Sigmoid colon (tissue), 7 donors: Measurements from ENCODE around the gene HHIPL1. TPM values are rescaled to one million over a fixed set of nuclear protein-coding genes. Genes with fewer than 3 reads are reported as not detected.

Experiments used
- DNase-seq: peaks from one replicate; pipeline ENCODE4 v3.0.0-alpha.2; 2019
- H3K27ac ChIP-seq, 4 donors: fragments of 200-600 bp; sonication (generic); one replicate each; pipeline ENCODE4 v1.5.1; 2016 to 2019; ENCODE audit warnings: mild to moderate bottlenecking in 1 of 4
- H3K27me3 ChIP-seq, 3 donors: fragments of 200-600 bp; sonication (generic); one replicate each; pipeline ENCODE4 v1.5.1; 2019; ENCODE audit warnings: mild to moderate bottlenecking in 1 of 3
- H3K36me3 ChIP-seq, 4 donors: fragments of 200-600 bp; sonication (generic); one replicate each; pipeline ENCODE4 v1.5.1; 2016 to 2019
- H3K4me1 ChIP-seq, 4 donors: fragments of 200-600 bp; sonication (generic); one replicate each; pipeline ENCODE4 v1.5.1; 2017 to 2019
- H3K4me3 ChIP-seq, 4 donors: fragments of 200-600 bp; sonication (generic); one replicate each; pipeline ENCODE4 v1.5.1; 2017 to 2019; ENCODE audit warnings: mild to moderate bottlenecking in 2 of 4, moderate library complexity in 1 of 4
- H3K9me3 ChIP-seq, 4 donors: fragments of 200-600 bp in 3 of 4; sonication (generic) in 3 of 4; one replicate each; pipeline versions ENCODE4 v1.5.1 to v1.6.1; 2013 to 2019
- EP300 ChIP-seq, 4 donors: sonication (generic); formaldehyde crosslinking; IDR thresholded peaks; one replicate each; pipeline ENCODE4 v1.6.1; 2017; ENCODE audit warnings: antibody characterized with exemption in 4 of 4
- POLR2A ChIP-seq, 2 donors: fragments of 450-650 bp; IDR thresholded peaks; one replicate each; pipeline ENCODE4 v1.6.1; 2016; ENCODE audit warnings: antibody characterized with exemption in 2 of 2, mild to moderate bottlenecking in 2 of 2, moderate library complexity in 2 of 2
- POLR2AphosphoS5 ChIP-seq, 4 donors: sonication (generic); formaldehyde crosslinking; IDR thresholded peaks; one replicate each; pipeline ENCODE4 v1.6.1; 2017; ENCODE audit warnings: antibody characterized with exemption in 4 of 4
- WGBS, 2 donors: extraction: QIAGEN DNeasy Blood & Tissue Kit; methylation state at CpG; one replicate each; pipeline ENCODE4 v1.1.7; 2013; 5-methylcytosine and 5-hydroxymethylcytosine counted together
- intact Hi-C: fragments of 100-400 bp; cut with DNase I; formaldehyde crosslinking; loops from one replicate; pipeline ENCODE4 v1.15.1; 2023
- polyA plus RNA-seq, 3 donors: library from polyadenylated mRNA; stranded (reverse); fragments of 200-250 nt; gene quantifications; one replicate each; pipeline ENCODE4 v1.2.3, GENCODE V29; 2013
- total RNA-seq, 4 donors: library from RNA; depleted of rRNA; stranded (reverse); fragments of >200 nt; gene quantifications; one replicate each; pipeline ENCODE4 v1.1.0, GENCODE V29; 2016
- TF ChIP-seq, protein P1 (sequence below), 4 experiments: fragments of 450-650 bp in 3 of 4; fragments of 200-600 bp in 1 of 4; IDR thresholded peaks; one replicate each; pipeline ENCODE4 v1.5.1; 2016 to 2019; ENCODE audit warnings: antibody characterized with exemption in 4 of 4, mild to moderate bottlenecking in 3 of 4, moderate library complexity in 2 of 4
- donor health status: healthy with polysubstance abuse.
- donor health status: Bipolar disorder and iron deficiency.
- donor health status: healthy.

Gene HHIPL1
- total and polyA plus RNA-seq, 7 donors, result 0.80 to 10.8 (median 4.3) TPM; not detected in 2

DNA sequence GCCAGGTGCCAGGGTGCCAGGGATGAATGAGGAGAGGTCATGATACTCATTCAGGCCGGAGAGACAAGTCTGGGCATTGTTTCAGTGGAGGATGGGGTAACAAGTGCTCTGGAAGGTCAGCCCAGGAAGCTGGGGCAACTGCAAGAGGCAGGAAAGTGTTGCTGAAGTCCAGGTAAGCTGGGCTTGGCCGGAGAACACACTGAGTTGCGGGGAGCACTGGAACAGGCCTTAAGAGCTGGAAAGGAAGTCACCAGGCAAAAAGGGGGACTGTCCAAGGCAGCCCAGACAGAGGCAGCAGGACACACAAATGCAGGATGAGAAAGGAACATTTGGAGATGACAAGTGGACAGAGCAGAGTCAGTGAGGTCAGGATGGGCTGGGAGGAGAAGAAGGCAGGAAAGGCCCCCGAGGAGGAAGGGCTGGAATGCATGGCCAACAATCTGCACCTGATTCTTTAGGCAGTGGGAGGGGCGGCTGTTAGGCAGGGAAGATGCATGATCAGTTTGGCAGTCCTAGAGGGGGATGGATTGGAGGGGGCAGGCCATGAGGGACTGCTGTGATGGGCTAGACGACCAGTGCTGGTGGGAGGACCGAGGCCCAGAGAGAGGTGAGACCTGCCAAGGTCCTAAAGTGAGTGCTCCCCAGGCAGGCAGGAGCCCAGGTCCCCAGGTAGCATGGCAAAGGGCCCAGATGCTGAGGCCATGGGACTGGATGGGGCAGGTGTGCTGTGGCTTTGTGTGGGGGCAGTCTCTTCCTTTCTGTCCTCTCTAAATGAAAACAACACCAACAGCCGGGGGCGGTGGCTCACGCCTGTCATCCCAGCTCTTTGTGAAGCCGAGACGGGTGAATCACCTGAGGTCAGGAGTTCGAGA is 17.2 kb upstream of the HHIPL1 start:
- intact Hi-C loops, result no loop called here
- WGBS, 2 donors, result 85 to 86% methylated on average over 13 of the region's 13 CpGs
- H3K27me3 ChIP-seq, result no peaks in the 10 kb centered on the region
- H3K4me1 ChIP-seq, result peaks cover 5 to 31% (median 20%) of the 10 kb centered on the region in 4 donors
- no peak for DNase-seq
- no peak overlapping the region for H3K4me3 ChIP-seq
- H3K36me3 ChIP-seq, result no peaks in the 10 kb centered on the region
- no peak overlapping the region for H3K27ac ChIP-seq
- TF ChIP-seq EP300 (IDR thresholded peaks at IDR 0.05) (no peak), POLR2A (IDR thresholded peaks at IDR 0.05) (no peak), POLR2AphosphoS5 (IDR thresholded peaks at IDR 0.05) (no peak)
- TF ChIP-seq, protein P1, sequence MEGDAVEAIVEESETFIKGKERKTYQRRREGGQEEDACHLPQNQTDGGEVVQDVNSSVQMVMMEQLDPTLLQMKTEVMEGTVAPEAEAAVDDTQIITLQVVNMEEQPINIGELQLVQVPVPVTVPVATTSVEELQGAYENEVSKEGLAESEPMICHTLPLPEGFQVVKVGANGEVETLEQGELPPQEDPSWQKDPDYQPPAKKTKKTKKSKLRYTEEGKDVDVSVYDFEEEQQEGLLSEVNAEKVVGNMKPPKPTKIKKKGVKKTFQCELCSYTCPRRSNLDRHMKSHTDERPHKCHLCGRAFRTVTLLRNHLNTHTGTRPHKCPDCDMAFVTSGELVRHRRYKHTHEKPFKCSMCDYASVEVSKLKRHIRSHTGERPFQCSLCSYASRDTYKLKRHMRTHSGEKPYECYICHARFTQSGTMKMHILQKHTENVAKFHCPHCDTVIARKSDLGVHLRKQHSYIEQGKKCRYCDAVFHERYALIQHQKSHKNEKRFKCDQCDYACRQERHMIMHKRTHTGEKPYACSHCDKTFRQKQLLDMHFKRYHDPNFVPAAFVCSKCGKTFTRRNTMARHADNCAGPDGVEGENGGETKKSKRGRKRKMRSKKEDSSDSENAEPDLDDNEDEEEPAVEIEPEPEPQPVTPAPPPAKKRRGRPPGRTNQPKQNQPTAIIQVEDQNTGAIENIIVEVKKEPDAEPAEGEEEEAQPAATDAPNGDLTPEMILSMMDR (IDR thresholded peaks at IDR 0.05), result no peak
- no peaks in the 10 kb centered on the region for H3K9me3 ChIP-seq

DNA sequence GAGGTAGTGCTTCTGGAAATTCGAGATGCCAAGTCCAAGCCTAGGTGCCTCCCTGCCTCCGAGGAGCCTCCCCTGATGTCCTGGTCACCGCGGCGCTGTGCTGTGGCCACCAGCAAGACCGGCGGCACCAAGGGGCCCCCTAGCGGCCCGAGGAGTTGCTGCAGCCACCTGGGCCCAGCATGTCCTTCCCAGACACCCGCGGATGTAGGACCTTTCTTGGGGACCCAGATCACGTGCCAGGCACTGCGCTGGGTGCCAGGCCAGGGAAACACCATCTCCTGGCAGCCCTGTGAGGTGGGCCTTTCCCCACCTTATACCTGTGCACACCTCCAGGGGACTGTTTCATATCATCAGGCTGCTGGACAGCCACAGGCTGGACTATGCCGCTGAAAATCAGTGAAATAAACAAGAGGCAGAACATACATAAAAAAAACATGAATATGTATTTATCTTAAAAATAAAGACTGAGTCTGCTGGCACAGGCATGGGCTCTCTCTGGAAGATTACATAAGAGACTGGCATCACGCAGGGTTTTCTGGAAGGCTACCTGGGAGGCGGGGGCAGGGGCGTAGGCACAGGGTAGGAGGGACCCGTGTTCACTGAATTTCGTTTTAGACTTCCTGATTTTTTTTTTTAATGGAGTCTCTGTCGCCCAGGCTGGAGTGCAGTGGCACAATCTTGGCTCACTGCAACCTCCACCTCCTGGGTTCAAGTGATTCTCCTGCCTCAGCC is 15.9 kb upstream of the HHIPL1 start:
- no peak overlapping the region for H3K27ac ChIP-seq
- no peaks in the 10 kb centered on the region for H3K9me3 ChIP-seq
- intact Hi-C loops, result loop anchor here (1.0 kb wide), 1 partner anchor 111 kb away; no protein-coding TSS in a partner anchor
- H3K36me3 ChIP-seq, result no peaks in the 10 kb centered on the region
- no peaks in the 10 kb centered on the region for H3K27me3 ChIP-seq
- DNase-seq, result peak; percentile 90
- TF ChIP-seq, protein P1 (IDR thresholded peaks at IDR 0.05), result peak; percentile 91 to 98 (median 96)
- TF ChIP-seq POLR2A (IDR thresholded peaks at IDR 0.05) (no peak), POLR2AphosphoS5 (IDR thresholded peaks at IDR 0.05) (no peak)
- no peak overlapping the region for H3K4me3 ChIP-seq
- H3K4me1 ChIP-seq, result peaks cover 4 to 18% (median 10%) of the 10 kb centered on the region in 4 donors
- WGBS, 2 donors, result 17 to 24% methylated on average over 20 of the region's 20 CpGs

DNA sequence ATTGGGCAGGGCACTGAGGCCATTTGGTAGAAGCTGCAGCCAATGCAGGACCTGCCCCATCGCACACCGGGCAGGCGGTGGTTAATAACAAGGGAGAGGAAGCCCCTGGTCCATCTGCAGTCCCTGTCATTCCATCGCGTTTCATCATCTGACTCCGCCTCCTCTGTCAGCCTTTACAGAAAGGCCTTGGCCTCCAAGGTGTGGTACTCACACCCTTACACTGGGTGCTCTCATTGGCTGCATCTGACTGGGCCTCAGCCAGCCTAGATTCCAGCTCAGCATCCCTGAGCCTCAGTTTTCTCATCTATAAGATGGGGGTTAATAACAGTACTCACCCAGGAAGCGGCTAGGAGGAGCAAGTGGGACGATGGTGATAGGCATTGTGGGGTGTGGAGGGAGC is 14.7 kb upstream of the HHIPL1 start:
- Histone ChIP-seq H3K4me3 (no peak overlapping the region), H3K4me1 (peaks cover 0 to 8% (median 6%) of the 10 kb centered on the region in 4 donors), H3K27me3 (no peaks in the 10 kb centered on the region), H3K9me3 (no peaks in the 10 kb centered on the region), H3K36me3 (no peaks in the 10 kb centered on the region), H3K27ac (no peak overlapping the region)
- no peak for DNase-seq
- intact Hi-C loops, result no loop called here
- 66 to 75% methylated on average over 8 of the region's 8 CpGs for WGBS, 2 donors
- TF ChIP-seq, protein P1 (IDR thresholded peaks at IDR 0.05), result no peak
- TF ChIP-seq POLR2A (IDR thresholded peaks at IDR 0.05) (no peak), POLR2AphosphoS5 (IDR thresholded peaks at IDR 0.05) (no peak), EP300 (IDR thresholded peaks at IDR 0.05) (no peak)

DNA sequence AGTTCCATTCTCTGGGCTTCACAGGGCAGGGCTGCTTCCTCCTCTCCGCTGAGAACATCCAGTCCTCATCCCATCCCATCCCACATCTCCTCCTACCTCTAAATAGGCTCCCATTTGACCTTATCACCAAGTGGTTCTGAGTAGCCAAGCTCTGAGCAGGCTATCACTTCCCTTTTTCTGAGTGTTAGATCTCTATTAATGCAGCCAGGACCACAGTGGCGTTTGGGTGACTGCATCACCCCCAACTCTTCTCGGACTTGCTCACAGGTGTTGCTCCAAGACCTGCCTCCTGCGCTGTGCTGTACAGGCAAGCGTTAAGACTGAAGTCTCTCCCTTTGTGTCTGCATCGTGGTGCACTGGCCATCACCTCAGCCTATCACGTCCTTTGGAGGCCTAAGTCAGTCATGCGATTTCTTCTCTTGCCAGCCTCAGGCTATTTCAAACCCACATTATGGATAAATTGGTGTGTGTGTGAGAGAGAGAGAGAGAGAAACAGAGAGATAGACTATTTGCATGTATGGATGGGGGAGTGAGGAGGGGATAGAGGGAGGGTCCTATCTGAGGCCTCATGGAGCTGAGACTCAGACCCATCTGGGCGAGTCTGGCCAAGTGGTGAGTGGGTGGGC is 12.4 kb upstream of the HHIPL1 start:
- H3K36me3 ChIP-seq, result no peaks in the 10 kb centered on the region
- H3K27me3 ChIP-seq, result no peaks in the 10 kb centered on the region
- H3K9me3 ChIP-seq, result no peaks in the 10 kb centered on the region
- H3K4me3 ChIP-seq, result no peak overlapping the region
- no peak for DNase-seq
- H3K4me1 ChIP-seq, result peaks cover 0 to 8% (median 6%) of the 10 kb centered on the region in 4 donors
- intact Hi-C loops, result no loop called here
- H3K27ac ChIP-seq, result no peak overlapping the region
- TF ChIP-seq EP300 (IDR thresholded peaks at IDR 0.05) (no peak), POLR2AphosphoS5 (IDR thresholded peaks at IDR 0.05) (no peak), POLR2A (IDR thresholded peaks at IDR 0.05) (no peak)
- TF ChIP-seq, protein P1 (IDR thresholded peaks at IDR 0.05), result no peak
- WGBS, 2 donors, result 87 to 92% methylated on average over 9 of the region's 9 CpGs
